Left lung (tissue), 10 donors: ENCODE measurements around the gene SDK2. TPM values are rescaled to one million over a fixed set of nuclear protein-coding genes. Genes with fewer than 3 reads are reported as not detected.

ENCODE experiments used
- ATAC-seq: fragments of 200-7000 bp; cut with Tn5 transposase; one replicate; pipeline ENCODE4 v1.9.1; 2020; ENCODE audit warnings: moderate library complexity
- DNase-seq, 4 donors: peaks; one replicate each; pipeline ENCODE4 v3.0.0-alpha.2; 2013 to 2020
- H3K27ac ChIP-seq, 2 donors: fragments of 200-600 bp; sonication (generic) in 1 of 2; one replicate each; pipeline versions ENCODE4 v1.5.0 to v1.8.0; 2020 to 2021
- H3K27me3 ChIP-seq, 2 donors: fragments of 200-600 bp; sonication (generic) in 1 of 2; one replicate each; pipeline versions ENCODE4 v1.5.0 to v1.8.0; 2020 to 2021
- H3K36me3 ChIP-seq, 2 donors: fragments of 200-600 bp; sonication (generic) in 1 of 2; one replicate each; pipeline versions ENCODE4 v1.5.0 to v1.8.0; 2020 to 2021
- H3K4me1 ChIP-seq, 2 donors: fragments of 200-600 bp; one replicate each; pipeline ENCODE4 v1.8.0; 2021
- H3K4me3 ChIP-seq, 2 donors: fragments of 200-600 bp; sonication (generic) in 1 of 2; one replicate each; pipeline versions ENCODE4 v1.5.0 to v1.8.0; 2020 to 2021; ENCODE audit warnings: mild to moderate bottlenecking in 1 of 2
- H3K9me3 ChIP-seq, 2 donors: fragments of 200-600 bp; sonication (generic) in 1 of 2; one replicate each; pipeline versions ENCODE4 v1.5.0 to v1.8.0; 2020 to 2021
- intact Hi-C, 2 donors: fragments of 100-400 bp; cut with DNase I; formaldehyde crosslinking; loops; one replicate each; pipeline versions ENCODE4 v1.11.2 to v1.14.2; 2022
- polyA plus RNA-seq, 6 donors: library from polyadenylated mRNA; unstranded; fragments of 120-200 nt; gene quantifications; one replicate each; pipeline ENCODE4 v1.2.1, GENCODE V29; 2013; ENCODE audit not compliant: insufficient read length in 6 of 6
- total RNA-seq, 2 donors: library from RNA; stranded (reverse); fragmentation: NEBNext Ultra II Directional; extraction: Animal tissue kit (Norgen Biotek cat#: 25700); gene quantifications; one replicate each; pipeline ENCODE4 v1.2.1, GENCODE V29; 2021
- TF ChIP-seq, protein P1 (sequence below), 2 donors: fragments of 200-600 bp; sonication (generic) in 1 of 2; IDR thresholded peaks; one replicate each; pipeline versions ENCODE4 v1.5.0 to v1.8.0; 2021; ENCODE audit warnings: antibody characterized with exemption in 2 of 2
- donor health status: DM: no; HTN: yes; CAD: no.
- donor health status: DM: no; HTN: no; CAD: no.

The SDK2 gene
- total and polyA plus RNA-seq, 8 donors: 6.0 to 10.9 (median 7.5) TPM

DNA sequence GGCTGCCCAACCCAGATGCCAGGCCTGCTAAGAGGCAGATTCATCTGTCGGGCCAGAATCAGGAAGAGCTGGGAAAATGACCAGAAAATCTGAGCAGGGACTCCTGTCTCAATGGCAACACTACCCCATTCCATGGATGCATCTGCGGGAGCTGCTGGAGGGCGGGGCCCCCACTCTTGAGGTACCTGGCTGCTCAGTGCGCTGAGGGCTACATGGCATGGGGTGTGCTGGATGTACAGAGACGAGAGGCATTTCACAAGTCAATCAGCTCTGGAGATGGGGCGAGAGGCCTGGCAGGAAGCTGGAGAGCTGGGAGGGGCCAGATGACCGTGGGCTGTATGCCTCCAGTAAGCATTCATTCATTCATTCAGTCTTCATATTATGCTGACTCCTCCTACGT, 6.4 kb downstream of the SDK2 start:
- Histone ChIP-seq H3K9me3 (no peaks in the 10 kb centered on the region), H3K27me3 (peaks cover 18 to 47% of the 10 kb centered on the region in 2 donors), H3K36me3 (no peaks in the 10 kb centered on the region), H3K4me3 (no peak overlapping the region), H3K27ac (no peak overlapping the region), H3K4me1 (peaks cover 0 to 8% of the 10 kb centered on the region in 2 donors)
- no peak for ATAC-seq
- TF ChIP-seq, protein P1, sequence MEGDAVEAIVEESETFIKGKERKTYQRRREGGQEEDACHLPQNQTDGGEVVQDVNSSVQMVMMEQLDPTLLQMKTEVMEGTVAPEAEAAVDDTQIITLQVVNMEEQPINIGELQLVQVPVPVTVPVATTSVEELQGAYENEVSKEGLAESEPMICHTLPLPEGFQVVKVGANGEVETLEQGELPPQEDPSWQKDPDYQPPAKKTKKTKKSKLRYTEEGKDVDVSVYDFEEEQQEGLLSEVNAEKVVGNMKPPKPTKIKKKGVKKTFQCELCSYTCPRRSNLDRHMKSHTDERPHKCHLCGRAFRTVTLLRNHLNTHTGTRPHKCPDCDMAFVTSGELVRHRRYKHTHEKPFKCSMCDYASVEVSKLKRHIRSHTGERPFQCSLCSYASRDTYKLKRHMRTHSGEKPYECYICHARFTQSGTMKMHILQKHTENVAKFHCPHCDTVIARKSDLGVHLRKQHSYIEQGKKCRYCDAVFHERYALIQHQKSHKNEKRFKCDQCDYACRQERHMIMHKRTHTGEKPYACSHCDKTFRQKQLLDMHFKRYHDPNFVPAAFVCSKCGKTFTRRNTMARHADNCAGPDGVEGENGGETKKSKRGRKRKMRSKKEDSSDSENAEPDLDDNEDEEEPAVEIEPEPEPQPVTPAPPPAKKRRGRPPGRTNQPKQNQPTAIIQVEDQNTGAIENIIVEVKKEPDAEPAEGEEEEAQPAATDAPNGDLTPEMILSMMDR (IDR thresholded peaks at IDR 0.05): no peak
- DNase-seq: no peak
- intact Hi-C loops: no loop called here

DNA sequence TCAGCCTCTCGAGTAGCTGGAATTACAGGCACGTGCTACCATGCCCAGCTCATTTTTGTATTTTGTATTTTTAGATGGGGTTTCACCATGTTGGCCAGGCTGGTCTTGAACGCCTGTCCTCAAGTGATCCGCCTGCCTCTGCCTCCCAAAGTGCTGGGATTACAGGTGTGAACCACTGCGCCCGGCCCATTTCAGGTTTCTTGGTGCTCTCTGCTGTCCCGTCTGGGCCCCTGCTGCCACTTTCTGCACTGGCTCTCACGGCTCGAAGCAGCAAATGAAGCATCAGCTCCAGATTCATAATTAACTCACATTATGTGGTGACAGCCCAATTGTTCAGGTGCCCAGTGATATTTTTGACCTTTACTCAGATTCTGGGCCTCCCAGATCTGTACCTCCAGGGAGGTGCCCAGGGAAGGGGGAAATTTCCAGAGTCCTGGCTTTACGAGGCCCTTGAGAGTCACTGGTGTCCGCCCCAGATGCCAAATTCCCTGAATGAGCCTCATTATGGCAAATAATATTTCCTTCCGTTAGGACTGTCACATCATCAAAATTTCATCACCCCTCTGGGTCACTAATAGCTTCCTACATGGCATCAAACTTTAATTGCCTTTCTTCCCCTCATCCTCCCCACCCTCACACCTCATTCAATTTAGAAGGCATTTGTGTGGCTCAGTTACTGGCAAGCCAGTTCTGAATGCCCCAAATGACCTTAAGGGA, 9.0 kb downstream of the SDK2 start:
- Histone ChIP-seq H3K27ac (no peak overlapping the region), H3K9me3 (no peaks in the 10 kb centered on the region), H3K4me3 (no peak overlapping the region), H3K27me3 (peaks cover 0 to 21% of the 10 kb centered on the region in 2 donors), H3K36me3 (no peaks in the 10 kb centered on the region), H3K4me1 (no peaks in the 10 kb centered on the region)
- TF ChIP-seq, protein P1 (IDR thresholded peaks at IDR 0.05): no peak
- peak in 1 of 4 donors; percentile 47 for DNase-seq
- ATAC-seq: no peak
- intact Hi-C loops: no loop called here

DNA sequence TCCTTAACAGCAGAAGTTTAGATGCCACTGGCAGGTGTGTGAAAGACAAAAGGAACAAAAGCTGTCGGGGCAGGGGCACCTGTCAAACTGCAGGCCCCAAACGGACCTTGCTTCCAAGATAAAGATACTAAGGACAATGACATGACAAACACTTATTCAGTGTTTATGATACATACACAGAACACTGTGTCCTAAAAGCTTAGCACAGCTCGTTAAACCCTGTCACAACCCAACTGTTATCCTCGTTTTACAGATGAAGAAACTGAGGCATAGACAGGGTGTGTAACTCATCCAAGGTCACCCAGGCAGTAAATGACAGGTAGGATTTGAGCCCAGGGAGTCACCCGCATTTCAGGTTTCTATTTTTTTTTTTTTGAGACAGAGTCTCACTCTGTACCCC, 9.6 kb downstream of the SDK2 start:
- Histone ChIP-seq H3K9me3 (no peaks in the 10 kb centered on the region), H3K36me3 (no peaks in the 10 kb centered on the region)
- TF ChIP-seq, protein P1 (IDR thresholded peaks at IDR 0.05): no peak

DNA sequence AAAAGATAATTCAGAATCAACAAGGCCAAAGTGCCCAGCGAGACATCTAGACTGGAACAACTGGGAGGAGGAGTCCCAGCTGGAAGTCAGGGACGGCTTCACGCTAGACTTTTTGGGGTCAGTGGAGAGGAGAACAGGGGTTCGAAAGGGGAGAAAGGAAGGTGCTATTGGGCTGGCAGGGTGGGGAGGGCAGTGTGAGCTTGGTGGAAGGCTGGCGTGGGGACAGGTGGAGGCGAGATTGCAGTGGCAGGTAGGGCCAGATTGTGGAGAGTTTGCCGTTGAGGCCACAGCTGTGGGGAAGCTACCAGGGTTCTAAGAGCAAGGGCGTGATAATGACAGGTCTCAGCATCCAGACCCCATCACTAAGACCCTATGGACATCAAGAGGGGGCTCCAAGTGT, 10.5 kb downstream of the SDK2 start:
- intact Hi-C loops: no loop called here
- Histone ChIP-seq H3K27me3 (peaks cover 0 to 6% of the 10 kb centered on the region in 2 donors), H3K36me3 (no peaks in the 10 kb centered on the region), H3K4me1 (no peaks in the 10 kb centered on the region), H3K4me3 (no peak overlapping the region), H3K27ac (no peak overlapping the region), H3K9me3 (no peaks in the 10 kb centered on the region)
- DNase-seq (no peak), ATAC-seq (no peak)
- TF ChIP-seq, protein P1 (IDR thresholded peaks at IDR 0.05): no peak

More for the DNA sequence above, 9.6 kb downstream of the SDK2 start:
- intact Hi-C loops: no loop called here
- no peak for ATAC-seq
- no peaks in the 10 kb centered on the region for H3K4me1 ChIP-seq
- H3K4me3 ChIP-seq: no peak overlapping the region
- H3K27me3 ChIP-seq: peaks cover 0 to 14% of the 10 kb centered on the region in 2 donors
- DNase-seq: no peak
- H3K27ac ChIP-seq: no peak overlapping the region

DNA sequence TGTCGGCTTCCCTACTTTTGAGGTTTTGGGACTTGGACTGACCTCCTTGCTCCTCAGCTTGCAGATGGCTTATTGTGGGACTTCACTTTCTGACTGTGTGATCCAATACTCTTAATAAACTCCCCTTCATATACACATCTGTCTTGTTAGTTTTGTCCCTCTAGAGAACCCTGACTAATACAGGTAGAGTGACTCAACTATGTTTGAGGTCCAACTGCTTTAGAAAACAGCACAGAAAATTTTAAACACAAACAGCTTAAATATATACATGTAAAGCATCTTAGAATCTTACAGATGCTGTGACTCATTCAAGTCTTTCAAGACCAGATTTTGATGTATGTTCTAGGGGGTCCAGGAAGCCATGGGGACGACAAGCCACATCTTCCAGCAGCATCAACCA, 11.7 kb downstream of the SDK2 start:
- Histone ChIP-seq H3K4me3 (no peak overlapping the region), H3K27ac (no peak overlapping the region), H3K36me3 (no peaks in the 10 kb centered on the region), H3K4me1 (no peaks in the 10 kb centered on the region), H3K9me3 (no peaks in the 10 kb centered on the region), H3K27me3 (peaks cover 0 to 1% of the 10 kb centered on the region in 2 donors)
- DNase-seq: no peak
- no peak for ATAC-seq
- intact Hi-C loops: no loop called here
- TF ChIP-seq, protein P1 (IDR thresholded peaks at IDR 0.05): no peak
